Kidney epithelial cell (primary cell): ENCODE results near the gene VCAM1. TPM values are rescaled to one million over a fixed set of nuclear protein-coding genes. Genes with fewer than 3 reads are reported as not detected.

Experiments used
- DNase-seq: peaks from one replicate; pipeline ENCODE4 v3.0.0-alpha.2; 2010; ENCODE audit warnings: low read depth
- H3K27me3 ChIP-seq: 2 replicates; pipeline ENCODE4 v1.6.0; 2011; ENCODE audit warnings: low read length; ENCODE audit not compliant: control insufficient read depth, insufficient read depth
- H3K36me3 ChIP-seq: 2 replicates; pipeline ENCODE4 v1.5.1; 2011; ENCODE audit warnings: low read length; ENCODE audit not compliant: control insufficient read depth, insufficient read depth
- H3K4me3 ChIP-seq: 2 replicates; pipeline ENCODE4 v1.5.1; 2011; ENCODE audit warnings: low read depth, mild to moderate bottlenecking, control low read depth, low read length
- CTCF ChIP-seq: IDR thresholded peaks from 2 replicates; pipeline ENCODE4 v1.5.1; 2011; ENCODE audit warnings: mild to moderate bottlenecking, moderate library complexity, low read length, control low read depth, inconsistent platforms; ENCODE audit not compliant: insufficient read depth, poor library complexity, severe bottlenecking
- total RNA-seq: library from RNA; depleted of rRNA; stranded (reverse); fragments of >200 nt; gene quantifications from 2 replicates; pipeline ENCODE4 v1.2.3, GENCODE V29; 2015

Gene VCAM1
- total RNA-seq, 1 donor from 2014 or later: 63.8 TPM

GRCh38 chr1:100757946-100758345 is 38.4 kb downstream of the VCAM1 start:
- TF ChIP-seq CTCF: no peak

GRCh38 chr1:100759188-100759587 is 39.6 kb downstream of the VCAM1 start:
- H3K36me3 ChIP-seq: no peaks in the 10 kb centered on the region
- no peaks in the 10 kb centered on the region for H3K27me3 ChIP-seq
- no peak for DNase-seq
- no peak for TF ChIP-seq CTCF
- H3K4me3 ChIP-seq: no peak overlapping the region

More at GRCh38 chr1:100757946-100758345, 38.4 kb downstream of the VCAM1 start:
- DNase-seq: no peak
- no peaks in the 10 kb centered on the region for H3K27me3 ChIP-seq
- H3K36me3 ChIP-seq: no peaks in the 10 kb centered on the region
- H3K4me3 ChIP-seq: no peak overlapping the region

- H3K36me3 ChIP-seq: no peaks in the 10 kb centered on the region
- no peaks in the 10 kb centered on the region for H3K27me3 ChIP-seq
Measured at GRCh38 chr1:100760511-100760910, 41.0 kb downstream of the VCAM1 start.

GRCh38 chr1:100762461-100762860 is 42.9 kb downstream of the VCAM1 start:
- TF ChIP-seq CTCF: no peak
- H3K36me3 ChIP-seq: no peaks in the 10 kb centered on the region
- no peaks in the 10 kb centered on the region for H3K27me3 ChIP-seq
- DNase-seq: no peak
- no peak overlapping the region for H3K4me3 ChIP-seq

More at GRCh38 chr1:100760511-100760910, 41.0 kb downstream of the VCAM1 start:
- TF ChIP-seq CTCF: no peak
- DNase-seq: no peak
- no peak overlapping the region for H3K4me3 ChIP-seq

- H3K36me3 ChIP-seq: no peaks in the 10 kb centered on the region
- H3K4me3 ChIP-seq: no peak overlapping the region
- no peak for TF ChIP-seq CTCF
Measured at GRCh38 chr1:100767176-100767890, 47.8 kb downstream of the VCAM1 start.

GRCh38 chr1:100769323-100769722 is 49.8 kb downstream of the VCAM1 start:
- no peak for TF ChIP-seq CTCF
- DNase-seq: no peak
- H3K4me3 ChIP-seq: no peak overlapping the region
- no peaks in the 10 kb centered on the region for H3K36me3 ChIP-seq
- H3K27me3 ChIP-seq: no peaks in the 10 kb centered on the region

More at GRCh38 chr1:100767176-100767890, 47.8 kb downstream of the VCAM1 start:
- H3K27me3 ChIP-seq: no peaks in the 10 kb centered on the region
- no peak for DNase-seq
